Epithelial cell of umbilical artery (primary cell): Measurements from ENCODE around the gene WWP2. TPM values are rescaled to one million over a fixed set of nuclear protein-coding genes. Genes with fewer than 3 reads are reported as not detected.

Experiments
- total RNA-seq: library from RNA; depleted of rRNA; stranded (reverse); fragments of >200 nt; gene quantifications from 2 replicates; pipeline ENCODE4 v1.2.3, GENCODE V29; 2014

WWP2 gene
- total RNA-seq: 14.9 and 22.2 TPM in 2 replicates

DNA sequence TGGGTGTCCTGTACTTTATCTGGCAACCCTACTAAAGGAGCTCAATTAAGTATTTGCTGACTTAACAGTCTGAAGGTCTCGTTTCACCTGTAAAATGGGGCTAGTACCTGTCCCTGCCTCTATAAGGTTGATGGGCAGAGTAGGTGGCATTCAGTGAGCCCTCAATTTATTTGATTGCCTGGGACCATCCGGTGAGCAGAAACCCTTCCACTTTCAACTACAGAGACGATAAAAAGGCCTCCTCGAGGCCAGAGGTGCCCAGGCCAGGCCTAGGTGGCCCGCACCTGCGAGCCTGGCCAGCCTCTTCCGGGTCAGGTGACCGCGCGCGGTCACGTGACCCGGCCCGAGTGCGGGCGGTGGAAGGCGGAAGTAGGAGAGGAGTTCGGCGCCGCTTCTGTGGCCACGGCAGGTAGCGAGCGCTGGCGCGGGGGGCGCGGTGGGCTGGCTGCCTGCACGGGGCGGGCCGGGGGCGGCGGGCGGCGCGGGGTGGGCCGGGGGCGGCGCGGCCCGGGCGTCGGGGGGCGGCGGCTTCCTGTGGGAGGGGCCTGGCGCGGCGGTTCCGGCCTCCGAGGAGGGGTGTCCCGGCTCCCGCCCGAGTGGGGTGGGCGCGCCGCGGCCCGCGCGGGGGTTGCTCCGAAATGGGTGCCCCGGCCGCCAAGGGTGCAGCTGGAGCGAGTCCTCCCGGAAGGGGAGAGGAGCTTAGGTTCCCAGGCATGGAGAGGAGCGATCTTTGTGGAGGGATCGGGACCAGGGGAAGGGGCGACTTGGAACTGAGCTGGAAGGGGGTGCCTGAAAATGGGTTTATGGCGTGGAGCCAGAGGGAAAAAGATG lies at the start of gene WWP2:
TSS of gene WWP2 (plus strand) at position 350 of the 831 bp plus-strand sequence. CDS start 24,679 bp downstream, outside the sequence.

DNA sequence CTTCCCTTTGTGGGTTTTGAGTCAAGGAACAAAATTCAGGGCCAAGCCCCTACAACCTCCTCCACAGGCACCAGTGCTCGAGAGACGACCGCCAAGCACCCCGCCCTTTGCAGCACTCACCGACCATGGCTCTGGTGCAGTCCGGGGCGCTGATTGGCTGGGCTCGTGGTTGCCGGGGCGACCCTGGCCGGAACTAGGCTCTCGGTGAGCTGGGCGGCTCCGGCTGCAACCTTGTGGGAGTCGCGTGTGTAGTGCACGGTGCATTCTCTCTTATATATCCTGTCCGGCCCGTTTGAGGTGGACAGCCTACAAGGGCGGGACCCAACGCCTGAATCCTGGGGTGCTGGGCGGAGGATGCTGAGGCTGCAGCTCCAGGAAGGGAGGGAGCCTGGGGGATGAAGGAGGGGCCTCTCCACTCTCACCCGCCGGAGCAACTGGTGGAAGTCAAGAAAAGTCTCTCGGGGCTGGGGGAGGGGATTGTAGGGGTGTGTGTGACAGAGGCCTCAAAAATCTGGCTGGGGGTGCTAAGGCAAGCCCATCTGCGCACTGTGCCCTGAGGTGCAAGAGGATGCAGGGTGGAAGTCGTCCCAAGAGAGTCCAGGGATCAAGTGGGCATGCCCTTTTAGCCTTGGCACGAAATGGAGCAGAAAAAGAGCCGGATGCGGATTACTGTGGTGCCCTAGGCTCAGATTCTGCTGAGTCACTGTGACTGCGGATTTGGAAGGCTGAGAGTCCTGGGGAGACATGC lies 35.6 kb upstream of the WWP2 start, which contains the start of gene NQO1:
TSS of gene NQO1 (minus strand) at position 248 of the 748 bp plus-strand sequence. CDS start at position 127, 121 bp downstream.

DNA sequence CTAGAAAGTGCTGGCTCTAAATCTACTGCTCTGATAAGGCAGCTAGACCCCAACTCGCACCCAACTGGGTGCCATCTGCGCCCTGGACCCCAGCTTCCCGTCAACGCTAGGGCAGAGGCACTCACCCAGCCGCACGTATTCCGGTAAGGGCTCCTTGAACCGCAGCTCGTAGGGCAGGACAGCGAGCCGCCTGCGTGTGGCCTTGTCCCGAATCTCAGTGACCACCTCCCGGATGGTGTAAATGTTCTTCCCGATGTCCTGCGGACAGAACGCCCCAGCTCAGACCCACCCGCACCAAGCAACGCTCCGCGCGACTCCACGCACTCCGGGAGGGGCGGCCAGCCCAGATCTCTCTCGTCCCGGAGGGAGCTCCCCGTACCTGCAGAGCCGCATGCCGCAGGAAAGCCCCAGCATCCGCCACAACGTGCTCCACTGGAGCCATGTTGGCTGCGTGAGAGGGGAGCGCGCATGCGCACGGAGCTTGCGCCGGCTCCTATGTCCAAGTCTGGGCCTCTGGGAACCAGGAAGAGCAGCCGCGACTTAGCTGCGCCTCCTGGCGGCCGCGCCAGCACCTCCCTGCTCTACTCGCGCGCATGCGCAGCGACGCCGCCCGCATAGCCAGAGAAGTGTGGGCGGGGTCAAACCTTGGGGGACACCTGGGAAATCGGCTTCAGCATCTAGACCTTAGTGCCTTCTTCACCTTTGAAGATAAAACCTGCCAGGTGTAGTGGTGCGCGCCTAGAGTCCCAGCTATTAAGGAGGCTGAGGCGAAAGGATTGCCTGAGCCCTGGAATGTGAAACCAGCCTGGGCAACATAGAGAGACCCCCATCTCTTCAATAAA lies 7.4 kb upstream of the WWP2 start, which contains the start of gene NOB1:
TSS of gene NOB1 (minus strand) at position 458 of the 842 bp plus-strand sequence. CDS start at position 442, 16 bp downstream.

DNA sequence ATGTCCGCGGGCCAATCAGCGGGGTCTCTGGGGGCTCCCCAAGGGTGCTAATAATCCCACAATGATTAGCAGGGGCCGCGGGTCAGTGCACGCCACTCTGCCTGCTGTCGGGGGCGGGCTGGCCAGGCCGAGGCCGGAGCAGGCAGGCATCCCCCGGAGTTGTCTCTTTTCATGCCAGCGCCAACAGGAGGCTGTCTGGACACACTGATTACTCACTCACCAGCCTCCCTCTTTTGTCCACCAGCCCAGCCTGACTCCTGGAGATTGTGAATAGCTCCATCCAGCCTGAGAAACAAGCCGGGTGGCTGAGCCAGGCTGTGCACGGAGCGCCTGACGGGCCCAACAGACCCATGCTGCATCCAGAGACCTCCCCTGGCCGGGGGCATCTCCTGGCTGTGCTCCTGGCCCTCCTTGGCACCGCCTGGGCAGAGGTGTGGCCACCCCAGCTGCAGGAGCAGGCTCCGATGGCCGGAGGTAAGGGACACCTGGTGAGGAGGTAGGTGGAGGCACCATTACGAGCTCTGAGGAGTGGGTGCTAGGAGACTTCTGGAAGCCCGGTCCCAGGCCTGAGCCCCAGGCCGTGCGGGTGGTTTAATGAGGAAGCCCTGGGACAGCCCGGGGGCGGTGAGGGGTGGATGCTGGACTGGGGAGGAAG lies 189.0 kb downstream of the WWP2 start, which contains the start of gene CLEC18A:
TSS of gene CLEC18A (plus strand) at position 318 of the 655 bp plus-strand sequence. CDS start at position 351, 33 bp downstream.

Other genes starting within 250 kb of the WWP2 start
- 7.8 and 13.7 TPM in 2 replicates for gene NFAT5, start 196.4 kb upstream of the WWP2 start, total RNA-seq
- 250 and 426 TPM in 2 replicates for gene NQO1, start 35.8 kb upstream of the WWP2 start, total RNA-seq
- gene NOB1, start 7.4 kb upstream of the WWP2 start, total RNA-seq: 22.7 and 24.8 TPM in 2 replicates
- gene CLEC18A, start 189.0 kb downstream of the WWP2 start, total RNA-seq: 0.61 TPM in 1 of 2 replicates, not detected in the other